Spleen (tissue), 11 donors: Measurements from ENCODE around the gene NUB1. TPM values are rescaled to one million over a fixed set of nuclear protein-coding genes. Genes with fewer than 3 reads are reported as not detected.
A peak's percentile ranks its signal among the peaks of the same experiment; 100 is the strongest.

Source experiments
- DNase-seq: peaks from one replicate; pipeline ENCODE4 v3.0.0-alpha.2; 2020
- H3K27ac ChIP-seq, 8 donors: fragments of 200-600 bp; sonication (generic) in 7 of 8; 1 replicate in 4 of 8; 2 replicates in 4 of 8; pipeline versions ENCODE4 v1.5.0 to v1.8.0; 2016 to 2021; ENCODE audit warnings: inconsistent platforms in 4 of 8, mild to moderate bottlenecking in 4 of 8, moderate library complexity in 1 of 8
- H3K27me3 ChIP-seq, 7 donors: fragments of 200-600 bp; sonication (generic) in 6 of 7; replicated peaks in 1 of 7; 1 replicate in 4 of 7; 2 replicates in 3 of 7; pipeline versions ENCODE4 v1.5.0 to v1.8.0; 2016 to 2021; ENCODE audit warnings: inconsistent platforms in 3 of 7, mild to moderate bottlenecking in 1 of 7
- H3K36me3 ChIP-seq, 6 donors: fragments of 200-600 bp; sonication (generic) in 5 of 6; 1 replicate in 4 of 6; 2 replicates in 2 of 6; pipeline versions ENCODE4 v1.5.0 to v1.8.0; 2016 to 2021; ENCODE audit warnings: inconsistent platforms in 2 of 6
- H3K4me1 ChIP-seq, 6 donors: fragments of 200-600 bp; sonication (generic) in 5 of 6; 1 replicate in 3 of 6; 2 replicates in 3 of 6; pipeline versions ENCODE4 v1.5.0 to v1.8.0; 2016 to 2021; ENCODE audit warnings: inconsistent platforms in 3 of 6
- H3K4me3 ChIP-seq, 8 donors: fragments of 200-600 bp; sonication (generic) in 7 of 8; 1 replicate in 4 of 8; 2 replicates in 4 of 8; pipeline versions ENCODE4 v1.5.0 to v1.8.0; 2016 to 2021; ENCODE audit warnings: inconsistent platforms in 4 of 8, mild to moderate bottlenecking in 4 of 8, moderate library complexity in 2 of 8
- H3K9me3 ChIP-seq, 8 donors: fragments of 200-600 bp; sonication (generic) in 7 of 8; 1 replicate in 4 of 8; 2 replicates in 4 of 8; pipeline versions ENCODE4 v1.5.0 to v1.8.0; 2016 to 2021; ENCODE audit warnings: inconsistent platforms in 4 of 8
- POLR2A ChIP-seq, 3 donors: fragments of 450-650 bp; IDR thresholded peaks; one replicate each; pipeline ENCODE4 v1.5.1; 2017; ENCODE audit warnings: antibody characterized with exemption in 3 of 3, mild to moderate bottlenecking in 1 of 3
- POLR2AphosphoS5 ChIP-seq, 3 donors: sonication (generic); formaldehyde crosslinking; IDR thresholded peaks; one replicate each; pipeline ENCODE4 v1.5.1; 2017; ENCODE audit warnings: antibody characterized with exemption in 3 of 3
- WGBS, 5 donors: extraction: QIAGEN DNeasy Blood & Tissue Kit in 3 of 5; methylation state at CpG; one replicate each; pipeline versions ENCODE4 v1.1.5 to v1.1.7; 2013 to 2018; 5-methylcytosine and 5-hydroxymethylcytosine counted together
- intact Hi-C: fragments of 100-400 bp; cut with DNase I; formaldehyde crosslinking; loops from one replicate; pipeline ENCODE4 v1.15.0; 2023; ENCODE audit warnings: low total_unique reads
- polyA plus RNA-seq, 3 donors: library from polyadenylated mRNA; stranded (reverse); fragments of 200-250 nt; gene quantifications; one replicate each; pipeline ENCODE4 v1.2.1, GENCODE V29; 2013
- total RNA-seq, 7 donors: library from RNA; depleted of rRNA in 3 of 7; stranded (reverse); fragments of >200 nt in 3 of 7; fragmentation: NEBNext Ultra II Directional in 4 of 7; extraction: Animal tissue kit (Norgen Biotek cat#: 25700) in 4 of 7; gene quantifications; one replicate each; pipeline versions ENCODE4 v1.1.0 to v1.2.1, GENCODE V29; 2016 to 2021
- TF ChIP-seq, protein P1 (sequence below), 11 experiments: fragments of 200-600 bp in 7 of 11; fragments of 450-650 bp in 4 of 11; sonication (generic) in 4 of 11; IDR thresholded peaks in 8 of 11; conservative IDR thresholded peaks in 3 of 11; 1 replicate in 7 of 11; 2 replicates in 4 of 11; pipeline versions ENCODE4 v1.4.0 to v1.8.0; 2016 to 2021; ENCODE audit warnings: antibody characterized with exemption in 11 of 11, inconsistent platforms in 4 of 11, mild to moderate bottlenecking in 1 of 11
- donor health status: healthy with polysubstance abuse.
- donor health status: DM: no; HTN: no; CAD: no; lungs with moderate emphysema.
- donor health status: DM: no; HTN: no; CAD: no.
- donor health status: Bipolar disorder and iron deficiency.
- donor health status: healthy.
- donor health status: DM: no; HTN: no; CAD: no.
- donor health status: DM: yes; HTN: yes; CAD: no.

NUB1 gene
- total and polyA plus RNA-seq, 10 donors, result 25.2 to 80.9 (median 64.5) TPM

DNA sequence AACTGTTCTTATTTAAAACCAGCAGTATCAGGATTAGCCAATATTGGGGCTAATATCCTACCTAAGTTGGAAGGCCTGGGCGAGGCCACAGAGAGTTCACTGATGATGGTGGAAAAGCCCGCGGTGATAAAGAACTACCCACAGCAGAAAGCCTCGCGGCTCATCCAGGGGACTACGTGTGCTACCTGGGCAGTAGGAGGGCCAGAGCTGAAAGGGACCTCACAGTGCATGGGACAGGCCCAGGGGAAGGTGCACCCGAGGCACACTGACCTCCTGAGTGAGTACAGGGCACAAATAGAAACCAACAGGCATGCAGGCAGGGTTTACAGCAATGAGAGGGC, 66.9 kb downstream of the NUB1 start:
- DNase-seq, result no peak
- H3K27ac ChIP-seq, result peak overlapping the region; percentile 70 to 93 (median 89)

DNA sequence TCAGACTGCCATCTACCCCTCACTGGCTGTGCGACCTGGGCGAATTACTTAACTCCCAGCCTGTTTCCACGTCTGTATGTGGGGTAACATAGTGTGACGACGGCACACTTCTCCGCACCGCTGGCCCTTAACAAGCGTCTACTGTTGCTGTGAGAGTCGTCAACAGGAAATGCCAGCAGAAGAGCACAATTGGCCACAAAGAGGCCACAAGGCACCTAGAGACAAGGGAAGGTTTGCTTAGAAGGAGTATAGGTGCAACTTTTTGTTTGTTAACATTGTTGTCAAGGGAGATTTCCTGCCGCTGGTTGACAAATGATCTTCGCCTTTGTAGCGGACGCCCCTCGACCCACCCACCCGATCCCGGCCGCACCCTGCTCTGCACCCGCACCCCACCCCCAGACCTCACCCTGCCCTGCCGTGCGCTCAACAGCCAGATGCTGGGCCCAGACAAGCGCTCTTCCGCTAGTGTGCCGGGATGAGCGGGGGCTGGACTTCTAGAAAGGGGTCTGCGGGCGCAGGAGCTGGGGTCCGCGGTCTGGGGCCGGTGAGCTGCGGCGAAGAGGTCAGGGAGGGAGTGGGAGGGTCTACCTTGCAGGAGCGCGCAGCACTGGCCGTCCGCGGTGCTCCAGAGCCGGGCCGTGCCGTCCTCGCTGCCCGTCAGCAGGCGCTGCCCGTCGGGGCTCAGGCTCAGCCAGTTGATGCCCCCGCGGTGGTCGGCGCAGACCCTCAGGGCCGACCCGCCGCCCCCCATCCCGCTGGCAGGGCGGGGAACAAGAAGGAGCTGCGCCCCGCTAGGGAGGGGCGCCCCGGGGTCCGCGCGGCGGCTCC, 67.4 kb downstream of the NUB1 start:
- no peaks in the 10 kb centered on the region for H3K9me3 ChIP-seq
- no peaks in the 10 kb centered on the region for H3K36me3 ChIP-seq
- peak in 1 of 3 donors; percentile 50 for TF ChIP-seq POLR2A (IDR thresholded peaks at IDR 0.05)
- TF ChIP-seq POLR2AphosphoS5 (IDR thresholded peaks at IDR 0.05), result peak; percentile 48 to 75 (median 71)
- TF ChIP-seq, protein P1, sequence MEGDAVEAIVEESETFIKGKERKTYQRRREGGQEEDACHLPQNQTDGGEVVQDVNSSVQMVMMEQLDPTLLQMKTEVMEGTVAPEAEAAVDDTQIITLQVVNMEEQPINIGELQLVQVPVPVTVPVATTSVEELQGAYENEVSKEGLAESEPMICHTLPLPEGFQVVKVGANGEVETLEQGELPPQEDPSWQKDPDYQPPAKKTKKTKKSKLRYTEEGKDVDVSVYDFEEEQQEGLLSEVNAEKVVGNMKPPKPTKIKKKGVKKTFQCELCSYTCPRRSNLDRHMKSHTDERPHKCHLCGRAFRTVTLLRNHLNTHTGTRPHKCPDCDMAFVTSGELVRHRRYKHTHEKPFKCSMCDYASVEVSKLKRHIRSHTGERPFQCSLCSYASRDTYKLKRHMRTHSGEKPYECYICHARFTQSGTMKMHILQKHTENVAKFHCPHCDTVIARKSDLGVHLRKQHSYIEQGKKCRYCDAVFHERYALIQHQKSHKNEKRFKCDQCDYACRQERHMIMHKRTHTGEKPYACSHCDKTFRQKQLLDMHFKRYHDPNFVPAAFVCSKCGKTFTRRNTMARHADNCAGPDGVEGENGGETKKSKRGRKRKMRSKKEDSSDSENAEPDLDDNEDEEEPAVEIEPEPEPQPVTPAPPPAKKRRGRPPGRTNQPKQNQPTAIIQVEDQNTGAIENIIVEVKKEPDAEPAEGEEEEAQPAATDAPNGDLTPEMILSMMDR (IDR thresholded peaks at IDR 0.05 in 8 of 11, conservative IDR thresholded peaks at IDR 0.05 in 3 of 11), result no peak
- H3K4me3 ChIP-seq, result peak overlapping the region; percentile 42 to 75 (median 48)
- peak overlapping the region; percentile 70 to 93 (median 89) for H3K27ac ChIP-seq
- peaks cover 10 to 79% (median 52%) of the 10 kb centered on the region in 6 donors for H3K4me1 ChIP-seq
- WGBS, 5 donors, result 3 to 9% (median 5%) methylated on average over 22 to 61 of the region's 61 CpGs
- intact Hi-C loops, result no loop called here
- H3K27me3 ChIP-seq, result peaks cover 2 to 49% (median 25%) of the 10 kb centered on the region in 7 donors
- peak; percentile 77 for DNase-seq

More for the DNA sequence above, 66.9 kb downstream of the NUB1 start:
- peak in 1 of 3 donors; percentile 3 for TF ChIP-seq POLR2AphosphoS5 (IDR thresholded peaks at IDR 0.05)
- TF ChIP-seq, protein P1 (IDR thresholded peaks at IDR 0.05 in 8 of 11, conservative IDR thresholded peaks at IDR 0.05 in 3 of 11), result no peak
- no peak for TF ChIP-seq POLR2A (IDR thresholded peaks at IDR 0.05)
- H3K9me3 ChIP-seq, result no peaks in the 10 kb centered on the region
- intact Hi-C loops, result no loop called here
- 72 to 84% (median 80%) methylated on average over 7 of the region's 7 CpGs for WGBS, 5 donors
- H3K27me3 ChIP-seq, result peaks cover 2 to 49% (median 25%) of the 10 kb centered on the region in 7 donors
- no peaks in the 10 kb centered on the region for H3K36me3 ChIP-seq
- peaks cover 15 to 85% (median 57%) of the 10 kb centered on the region in 6 donors for H3K4me1 ChIP-seq
- peak overlapping the region; percentile 42 to 75 (median 48) for H3K4me3 ChIP-seq

DNA sequence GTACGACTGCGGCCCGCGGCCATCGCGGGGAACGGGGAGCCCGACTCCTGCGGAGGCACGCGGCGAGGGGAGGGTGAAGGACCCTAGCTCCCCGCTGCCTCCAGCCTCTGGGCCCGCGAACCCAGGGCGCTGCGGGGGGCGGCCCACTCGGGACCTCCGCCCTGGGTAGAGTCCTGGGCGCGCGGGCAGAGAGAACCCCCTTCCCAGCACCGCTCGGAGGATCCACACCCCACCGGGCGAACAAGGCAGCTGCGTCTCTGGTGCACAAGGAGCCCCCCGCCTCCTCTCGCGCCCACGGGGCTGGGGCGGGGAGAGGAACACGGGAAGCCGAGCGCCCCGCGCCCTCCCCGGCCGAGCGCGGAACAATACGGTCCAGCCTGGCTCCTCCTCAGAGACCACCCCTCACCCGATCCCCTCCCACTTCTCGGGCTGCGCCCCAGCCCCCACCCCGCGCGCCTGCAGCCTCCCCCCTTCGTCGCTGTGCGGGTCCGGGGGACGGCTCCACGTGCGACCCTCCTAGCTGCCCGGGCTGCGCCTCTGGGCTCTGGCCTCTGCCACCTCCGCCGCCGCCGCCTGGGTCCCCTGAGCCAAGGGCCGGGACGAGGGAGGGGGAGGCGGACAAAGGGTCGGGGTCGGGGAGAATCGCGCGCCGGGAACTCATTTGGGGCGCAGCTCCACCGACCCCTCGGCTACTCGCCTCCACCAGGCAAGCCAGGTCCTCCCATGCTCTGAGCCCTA, 68.2 kb downstream of the NUB1 start, which contains the start of gene WDR86:
TSS of gene WDR86 (minus strand) at position 372 of the 738 bp plus-strand sequence. CDS start 449 bp downstream, outside the sequence.
- 1 to 8% (median 3%) methylated on average over 17 to 75 of the region's 75 CpGs for WGBS, 5 donors
- peaks cover 2 to 49% (median 25%) of the 10 kb centered on the region in 7 donors for H3K27me3 ChIP-seq
- DNase-seq, result peak; percentile 81

More for the DNA sequence above, 68.2 kb downstream of the NUB1 start, which contains the start of gene WDR86:
- Histone ChIP-seq H3K4me1 (peaks cover 2 to 71% (median 44%) of the 10 kb centered on the region in 6 donors), H3K36me3 (no peaks in the 10 kb centered on the region), H3K9me3 (no peaks in the 10 kb centered on the region), H3K4me3 (peak within 1 kb of the TSS; percentile 42 to 75 (median 48)), H3K27ac (peak within 1 kb of the TSS; percentile 70 to 93 (median 89))
- intact Hi-C loops, result no loop called here
- TF ChIP-seq POLR2A (IDR thresholded peaks at IDR 0.05), result no peak
- TF ChIP-seq, protein P1 (IDR thresholded peaks at IDR 0.05 in 8 of 11, conservative IDR thresholded peaks at IDR 0.05 in 3 of 11), result no peak
- TF ChIP-seq POLR2AphosphoS5 (IDR thresholded peaks at IDR 0.05), result peak in 2 of 3 donors; percentile 57 to 77
